ENCODE results near the gene BIRC7. TPM values are rescaled to one million over a fixed set of nuclear protein-coding genes. Genes with fewer than 3 reads are reported as not detected.

Gene BIRC7
- total RNA-seq, 4 donors from 2014 or later = 0.49 to 3.0 (median 1.7) TPM

DNA sequence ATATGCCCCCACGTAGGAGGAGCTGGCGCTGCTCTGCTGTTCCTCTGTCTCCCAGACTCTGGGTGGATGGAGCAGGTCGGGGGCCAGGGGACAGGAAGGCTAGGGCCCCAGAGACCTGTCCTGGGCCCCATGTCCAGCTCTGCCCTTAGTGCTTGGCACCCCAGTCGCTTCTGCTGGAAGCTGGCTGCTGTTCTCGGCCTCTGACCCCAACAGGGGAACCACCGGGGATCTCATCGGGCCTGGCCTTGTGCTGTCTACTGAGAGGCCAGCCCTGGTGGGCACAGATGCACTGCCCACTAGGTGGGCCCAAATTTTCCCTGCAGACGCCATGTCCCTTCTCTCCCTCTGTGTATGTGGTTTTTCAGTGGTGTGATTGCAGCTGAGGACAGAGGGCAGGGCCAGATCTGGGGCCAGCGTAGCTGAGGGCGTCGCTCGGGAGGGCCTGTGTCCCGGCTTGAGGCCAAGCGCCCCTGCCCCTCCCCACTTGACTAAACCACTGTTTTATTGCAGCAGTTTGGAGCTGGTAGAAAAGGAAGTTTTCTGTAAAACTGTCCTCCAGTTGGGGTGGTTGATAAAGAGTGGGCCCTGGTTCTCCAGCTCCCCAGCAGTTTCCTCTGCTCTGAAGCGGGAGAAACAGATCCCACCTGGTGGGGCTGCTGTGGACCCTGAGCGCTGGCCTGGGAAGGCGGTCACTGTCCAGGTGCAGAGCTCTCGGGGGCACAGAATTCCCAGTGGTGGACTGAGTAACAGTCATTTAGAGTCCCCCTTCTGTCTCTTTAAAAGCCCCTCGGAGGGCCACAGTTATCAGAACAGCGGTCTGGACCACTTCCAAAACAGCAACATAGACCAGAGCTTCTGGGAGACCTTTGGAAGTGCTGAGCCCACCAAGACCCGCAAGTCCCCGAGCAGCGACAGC lies 51.3 kb downstream of the BIRC7 start:
- WGBS = 83% methylated on average over 13 of the region's 23 CpGs
- H3K36me3 ChIP-seq = peaks cover 72% of the 10 kb centered on the region
- H3K27ac ChIP-seq = no peak overlapping the region
- DNase-seq (ENCODE audit: low spot score in 2 of 2) = no peak
- H3K9me3 ChIP-seq = no peaks in the 10 kb centered on the region
- TF ChIP-seq EP300 (IDR thresholded peaks at IDR 0.05) = no peak
- H3K27me3 ChIP-seq = peaks cover under 1% of the 10 kb centered on the region
- no peak overlapping the region for H3K4me3 ChIP-seq
- H3K4me1 ChIP-seq = peaks cover 4% of the 10 kb centered on the region

DNA sequence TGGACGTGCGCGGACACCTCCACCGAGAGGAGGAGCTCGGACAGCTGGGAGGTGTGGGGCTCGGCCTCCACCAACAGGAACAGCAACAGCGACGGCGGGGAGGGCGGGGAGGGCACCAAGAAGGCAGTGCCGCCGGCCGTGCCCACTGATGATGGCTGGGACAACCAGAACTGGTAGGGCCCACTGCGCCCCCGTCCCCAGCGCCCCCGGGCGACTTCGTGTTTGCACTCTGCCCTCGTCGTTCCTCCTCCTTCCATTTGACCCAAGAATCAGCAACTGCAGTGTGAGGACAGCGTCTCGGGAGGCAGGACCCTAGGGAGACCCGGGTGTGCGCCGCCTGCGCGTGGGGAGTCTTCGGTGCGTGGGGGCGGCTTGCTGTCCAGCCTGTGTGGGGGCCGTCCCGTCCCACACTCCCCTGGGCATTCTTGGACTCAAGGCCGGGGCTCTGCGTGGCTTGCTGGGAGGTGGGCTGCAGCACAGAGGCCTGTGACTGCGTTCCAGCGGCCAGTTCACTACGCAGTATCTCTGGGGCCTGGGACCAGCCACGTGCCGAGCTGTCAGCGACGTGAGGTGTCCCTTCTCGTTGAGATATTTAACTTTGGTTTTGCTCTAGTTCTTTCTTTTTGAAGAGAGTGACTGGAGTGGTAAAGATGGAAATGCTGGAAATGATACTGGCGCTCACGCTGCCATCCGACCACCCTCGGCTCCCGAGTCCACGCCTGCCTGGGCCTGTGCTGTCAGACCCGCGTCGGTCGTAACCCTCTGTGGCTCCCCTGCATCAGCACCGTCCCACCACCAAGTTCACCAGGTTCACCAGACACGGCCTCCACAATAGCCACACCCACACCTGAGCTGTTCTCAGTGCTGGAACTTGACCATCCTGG lies 52.2 kb downstream of the BIRC7 start:
- 92% methylated on average over 53 of the region's 55 CpGs for WGBS
- peaks cover 9% of the 10 kb centered on the region for H3K27me3 ChIP-seq
- H3K36me3 ChIP-seq = peaks cover 63% of the 10 kb centered on the region

DNA sequence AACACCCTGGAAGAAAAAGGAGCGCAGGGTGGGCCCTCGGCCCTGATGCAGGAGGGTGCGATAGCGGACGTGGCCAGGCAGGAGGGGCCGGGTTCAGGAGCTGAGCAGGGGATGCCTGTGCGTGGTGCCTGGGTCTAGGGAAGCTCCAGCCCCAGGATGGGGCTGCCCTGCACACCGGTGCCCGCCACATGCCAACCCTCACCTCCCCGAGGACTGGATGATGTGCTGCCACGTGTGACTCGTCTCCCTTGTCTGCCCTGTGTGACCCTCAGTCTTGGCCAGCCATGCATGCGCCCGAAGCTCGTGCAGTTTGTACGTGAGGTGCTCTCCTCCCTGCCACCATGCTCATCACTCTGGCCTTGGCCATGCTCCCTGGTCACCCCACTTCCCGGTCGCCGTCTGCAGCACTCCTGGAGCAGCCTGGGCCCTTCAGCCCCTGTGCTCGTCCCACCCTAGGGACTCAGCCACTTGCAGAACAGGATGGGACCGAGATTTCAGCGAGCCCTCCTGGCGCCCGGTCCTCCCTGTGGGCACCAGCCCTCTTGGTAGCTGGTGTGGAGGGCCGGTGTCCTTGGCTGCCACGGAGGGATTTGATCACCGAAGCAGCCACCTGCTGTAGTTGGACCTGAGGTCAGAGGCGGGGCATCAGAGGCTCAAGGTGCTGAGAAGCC lies 53.0 kb downstream of the BIRC7 start:
- TF ChIP-seq EP300 (IDR thresholded peaks at IDR 0.05) (no peak), POLR2A (IDR thresholded peaks at IDR 0.05) (no peak)
- TF ChIP-seq, protein P1, sequence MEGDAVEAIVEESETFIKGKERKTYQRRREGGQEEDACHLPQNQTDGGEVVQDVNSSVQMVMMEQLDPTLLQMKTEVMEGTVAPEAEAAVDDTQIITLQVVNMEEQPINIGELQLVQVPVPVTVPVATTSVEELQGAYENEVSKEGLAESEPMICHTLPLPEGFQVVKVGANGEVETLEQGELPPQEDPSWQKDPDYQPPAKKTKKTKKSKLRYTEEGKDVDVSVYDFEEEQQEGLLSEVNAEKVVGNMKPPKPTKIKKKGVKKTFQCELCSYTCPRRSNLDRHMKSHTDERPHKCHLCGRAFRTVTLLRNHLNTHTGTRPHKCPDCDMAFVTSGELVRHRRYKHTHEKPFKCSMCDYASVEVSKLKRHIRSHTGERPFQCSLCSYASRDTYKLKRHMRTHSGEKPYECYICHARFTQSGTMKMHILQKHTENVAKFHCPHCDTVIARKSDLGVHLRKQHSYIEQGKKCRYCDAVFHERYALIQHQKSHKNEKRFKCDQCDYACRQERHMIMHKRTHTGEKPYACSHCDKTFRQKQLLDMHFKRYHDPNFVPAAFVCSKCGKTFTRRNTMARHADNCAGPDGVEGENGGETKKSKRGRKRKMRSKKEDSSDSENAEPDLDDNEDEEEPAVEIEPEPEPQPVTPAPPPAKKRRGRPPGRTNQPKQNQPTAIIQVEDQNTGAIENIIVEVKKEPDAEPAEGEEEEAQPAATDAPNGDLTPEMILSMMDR (IDR thresholded peaks at IDR 0.05) = no peak
- Histone ChIP-seq H3K27ac (no peak overlapping the region), H3K4me1 (peaks cover 4% of the 10 kb centered on the region), H3K36me3 (peaks cover 55% of the 10 kb centered on the region), H3K27me3 (peaks cover 16% of the 10 kb centered on the region), H3K4me3 (no peak overlapping the region), H3K9me3 (no peaks in the 10 kb centered on the region)
- 86% methylated on average over 26 of the region's 28 CpGs for WGBS
- DNase-seq (ENCODE audit: low spot score in 2 of 2) = no peak

More for the DNA sequence above, 52.2 kb downstream of the BIRC7 start:
- no peak overlapping the region for H3K4me3 ChIP-seq
- TF ChIP-seq, protein P1 (IDR thresholded peaks at IDR 0.05) = no peak
- no peak for TF ChIP-seq POLR2AphosphoS5 (IDR thresholded peaks at IDR 0.05)
- TF ChIP-seq POLR2A (IDR thresholded peaks at IDR 0.05) = no peak
- no peak for TF ChIP-seq EP300 (IDR thresholded peaks at IDR 0.05)
- no peak for DNase-seq (ENCODE audit: low spot score in 2 of 2)
- H3K4me1 ChIP-seq = peaks cover 4% of the 10 kb centered on the region
- no peak overlapping the region for H3K27ac ChIP-seq
- no peaks in the 10 kb centered on the region for H3K9me3 ChIP-seq

DNA sequence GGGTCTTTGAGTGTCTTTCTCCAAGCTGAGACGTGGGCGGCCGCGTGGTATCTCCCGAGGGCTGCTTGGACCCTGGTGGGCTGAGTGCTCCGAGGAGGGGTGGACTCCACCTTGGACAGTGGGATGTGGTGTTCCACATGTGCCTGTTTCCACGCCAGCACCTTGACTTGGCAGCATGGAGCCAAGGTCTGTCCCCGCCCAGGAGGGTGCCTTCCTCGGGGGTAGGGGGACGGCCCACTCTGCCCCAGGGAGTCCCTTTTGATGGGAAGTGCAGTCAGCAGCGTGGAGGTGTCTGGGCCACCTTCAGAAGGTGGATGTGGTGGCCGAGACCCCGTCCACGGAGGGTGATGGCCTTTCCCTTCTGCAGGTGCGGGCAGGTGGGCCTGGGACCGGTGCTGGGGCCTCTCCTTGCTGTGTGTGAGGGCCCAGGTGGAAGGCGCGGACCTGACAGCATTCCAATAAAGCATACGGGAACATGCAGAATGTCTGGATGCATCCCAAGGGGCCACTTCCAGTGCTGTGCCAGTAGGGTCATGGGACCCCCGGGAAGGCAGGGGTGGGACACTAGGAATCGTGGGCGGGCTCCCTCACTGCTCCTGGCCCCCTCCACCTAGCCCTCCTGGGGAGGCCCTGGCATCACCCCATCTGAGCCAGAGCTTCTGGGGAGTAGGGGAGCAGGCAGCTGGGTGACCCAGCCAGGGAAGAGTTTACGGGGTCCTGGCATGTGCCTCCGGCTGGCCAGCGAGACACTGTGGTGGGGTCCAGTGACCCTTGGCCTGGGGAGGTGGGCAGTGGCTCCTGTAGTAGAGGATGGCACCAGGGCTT lies 53.8 kb downstream of the BIRC7 start:
- no peak for TF ChIP-seq EP300 (IDR thresholded peaks at IDR 0.05)
- TF ChIP-seq, protein P1 (IDR thresholded peaks at IDR 0.05) = no peak
- no peaks in the 10 kb centered on the region for H3K9me3 ChIP-seq
- peaks cover 24% of the 10 kb centered on the region for H3K27me3 ChIP-seq
- WGBS = 84% methylated on average over 14 of the region's 25 CpGs
- no peak overlapping the region for H3K27ac ChIP-seq
- no peak overlapping the region for H3K4me3 ChIP-seq
- peaks cover 4% of the 10 kb centered on the region for H3K4me1 ChIP-seq
- no peak for DNase-seq (ENCODE audit: low spot score in 2 of 2)
- H3K36me3 ChIP-seq = peaks cover 48% of the 10 kb centered on the region

Other genes starting within 250 kb of the BIRC7 start
- gene BHLHE23, start 228.9 kb upstream of the BIRC7 start, total RNA-seq = not detected
- 10 to 100 TPM; 32.7 to 40.6 (median 34.0) TPM for gene YTHDF1, start 19.8 kb upstream of the BIRC7 start, total RNA-seq
- gene NKAIN4, start 18.6 kb downstream of the BIRC7 start, total RNA-seq = under 1 TPM in 1 of 4 donors, not detected in 3; 0.42 TPM
- 10 to 100 TPM; 38.6 to 84.9 (median 43.4) TPM for gene ARFGAP1, start 36.9 kb downstream of the BIRC7 start, total RNA-seq
- not detected for gene COL20A1, start 57.3 kb downstream of the BIRC7 start, total RNA-seq
- gene CHRNA4, start 125.4 kb downstream of the BIRC7 start, total RNA-seq = not detected
- under 1 TPM in 1 of 4 donors, not detected in 3; 0.76 TPM for gene KCNQ2, start 236.8 kb downstream of the BIRC7 start, total RNA-seq